GM10248 (cell line): Measurements from ENCODE around the gene OR52M1.
"Not testable (repeated sequence)": the region's sequence is repeated elsewhere in the genome, so short reads cannot be mapped to it uniquely, and the experiment has no call there.

Experiments used
- CTCF ChIA-PET: fragments of 300-600 bp; sonication (Branson Sonifier 250); formaldehyde crosslinking; extraction: SDS; loops from one replicate; lab custom pipeline; 2021; ENCODE audit warnings: antibody characterized with exemption; lab: Yijun Ruan, JAX
- POLR2A ChIA-PET: fragments of 350-650 bp; sonication (Branson Sonifier 250); formaldehyde crosslinking; extraction: SDS; loops from one replicate; lab custom pipeline; 2020; ENCODE audit warnings: antibody characterized with exemption; lab: Yijun Ruan, JAX
- DNase-seq: peaks from one replicate; pipeline ENCODE4 v3.0.0; 2012; ENCODE audit errors: extremely low spot score
- TF ChIP-seq, protein P1 (sequence below): IDR thresholded peaks from 2 replicates; pipeline ENCODE4 v1.5.1; 2012; ENCODE audit warnings: mild to moderate bottlenecking, low read depth; ENCODE audit errors: extremely low read depth, missing control alignments, control extremely low read depth

The OR52M1 gene

GRCh38 chr11:4514196-4514595, 30.8 kb upstream of the OR52M1 start:
- ChIA-PET POLR2A (no interaction called here), CTCF (no interaction called here)
- no peak for DNase-seq
- TF ChIP-seq, protein P1, sequence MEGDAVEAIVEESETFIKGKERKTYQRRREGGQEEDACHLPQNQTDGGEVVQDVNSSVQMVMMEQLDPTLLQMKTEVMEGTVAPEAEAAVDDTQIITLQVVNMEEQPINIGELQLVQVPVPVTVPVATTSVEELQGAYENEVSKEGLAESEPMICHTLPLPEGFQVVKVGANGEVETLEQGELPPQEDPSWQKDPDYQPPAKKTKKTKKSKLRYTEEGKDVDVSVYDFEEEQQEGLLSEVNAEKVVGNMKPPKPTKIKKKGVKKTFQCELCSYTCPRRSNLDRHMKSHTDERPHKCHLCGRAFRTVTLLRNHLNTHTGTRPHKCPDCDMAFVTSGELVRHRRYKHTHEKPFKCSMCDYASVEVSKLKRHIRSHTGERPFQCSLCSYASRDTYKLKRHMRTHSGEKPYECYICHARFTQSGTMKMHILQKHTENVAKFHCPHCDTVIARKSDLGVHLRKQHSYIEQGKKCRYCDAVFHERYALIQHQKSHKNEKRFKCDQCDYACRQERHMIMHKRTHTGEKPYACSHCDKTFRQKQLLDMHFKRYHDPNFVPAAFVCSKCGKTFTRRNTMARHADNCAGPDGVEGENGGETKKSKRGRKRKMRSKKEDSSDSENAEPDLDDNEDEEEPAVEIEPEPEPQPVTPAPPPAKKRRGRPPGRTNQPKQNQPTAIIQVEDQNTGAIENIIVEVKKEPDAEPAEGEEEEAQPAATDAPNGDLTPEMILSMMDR = no peak

DNA sequence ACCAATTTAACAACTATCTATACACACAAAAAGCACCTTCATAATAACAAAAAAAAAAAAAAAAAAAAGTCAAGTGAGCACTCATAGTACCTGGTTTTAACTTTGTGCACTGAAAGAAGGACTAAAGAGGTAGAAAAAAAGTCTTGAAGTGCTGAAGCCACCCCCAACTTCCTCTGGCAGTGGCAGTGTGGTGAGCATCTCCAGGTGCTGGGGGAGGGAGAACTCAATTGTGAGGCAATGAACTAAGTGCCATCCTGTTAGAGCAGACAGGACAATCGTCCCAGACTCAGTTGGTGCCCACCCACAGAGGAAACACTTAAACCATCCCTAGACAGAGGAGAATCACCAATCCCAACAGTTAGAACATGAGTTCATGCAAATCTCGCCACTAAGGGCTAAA, 22.7 kb upstream of the OR52M1 start:
- ChIA-PET POLR2A (no interaction called here), CTCF (interaction anchor here (0.7 to 2.3 kb wide), 2 partner anchors 335 to 336 kb away, joined by 3 to 8 read pairs; no protein-coding TSS in a partner anchor)
- TF ChIP-seq, protein P1 = no peak
- DNase-seq = no peak

DNA sequence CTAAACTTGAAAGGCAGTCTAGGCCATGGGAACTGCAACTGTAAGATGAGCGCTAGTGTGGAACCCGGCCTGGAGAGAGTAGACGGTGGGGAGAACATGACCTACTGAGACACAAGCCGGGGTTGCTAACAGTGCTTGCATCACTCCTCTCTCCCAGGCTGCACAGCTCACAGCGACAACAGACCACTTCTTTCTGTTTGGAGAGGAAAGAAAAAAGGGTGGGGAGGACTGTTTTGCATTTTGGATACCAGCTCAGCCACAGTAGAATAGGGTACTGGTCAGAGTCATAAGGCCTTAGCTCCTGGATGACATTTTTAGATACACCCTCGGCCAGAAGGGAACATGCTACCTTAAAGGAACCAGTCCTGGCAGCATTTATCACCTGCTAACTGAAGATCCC, 22.2 kb upstream of the OR52M1 start:
- TF ChIP-seq, protein P1 = no peak
- DNase-seq = no peak
- CTCF ChIA-PET = interaction anchor here (0.7 to 1.1 kb wide), 2 partner anchors 17 to 336 kb away, joined by 3 read pairs; no protein-coding TSS in a partner anchor
- POLR2A ChIA-PET = no interaction called here

DNA sequence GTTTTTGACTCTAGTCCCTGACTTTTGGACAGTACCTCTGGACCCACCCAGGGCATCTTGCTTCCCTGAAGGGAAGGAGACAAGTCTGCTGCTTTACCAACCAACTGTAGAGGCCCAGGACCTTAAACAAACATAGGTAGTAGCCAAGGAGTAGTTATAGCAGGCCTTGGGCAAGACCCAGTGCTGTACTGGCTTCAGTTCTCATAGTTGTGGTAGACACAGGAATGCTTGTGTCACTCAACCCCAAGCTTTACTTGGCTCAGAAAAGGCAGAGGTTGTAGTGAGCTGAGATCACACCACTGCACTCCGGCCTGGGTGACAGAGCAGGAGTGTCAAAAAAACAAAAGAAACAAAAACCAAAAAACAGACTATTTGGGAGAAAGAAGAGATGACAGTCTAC, 21.3 kb upstream of the OR52M1 start:
- TF ChIP-seq, protein P1 = no peak
- ChIA-PET POLR2A (no interaction called here), CTCF (interaction anchor here (1.1 to 1.3 kb wide), 2 partner anchors 16 to 337 kb away, joined by 3 to 4 read pairs; no protein-coding TSS in a partner anchor)
- no peak for DNase-seq

GRCh38 chr11:4527926-4528325, 17.1 kb upstream of the OR52M1 start:
- ChIA-PET POLR2A (no interaction called here), CTCF (no interaction called here)
- no peak for DNase-seq
- TF ChIP-seq, protein P1 = no peak

- CTCF ChIA-PET = interaction anchor here (2.1 kb wide), 1 partner anchor 344 kb away, joined by 7 read pairs; no protein-coding TSS in a partner anchor
- POLR2A ChIA-PET, DNase-seq: not testable (repeated sequence)
Measured at GRCh38 chr11:4531686-4532085, 13.3 kb upstream of the OR52M1 start.

GRCh38 chr11:4539603-4540219, 5.3 kb upstream of the OR52M1 start:
- TF ChIP-seq, protein P1 = peak; percentile 73
- ChIA-PET POLR2A (no interaction called here), CTCF (interaction anchor here (0.6 to 10.6 kb wide), 27 partner anchors 8 to 374 kb away, joined by 3 to 169 read pairs (median 4); partner anchors contain the start of gene OR52B4)
- DNase-seq = peak; percentile 36
